Duodenal mucosa (tissue), 2 donors: ENCODE results near the gene TPPP.

Experiments used
- H3K27ac ChIP-seq: one replicate; pipeline ENCODE4 v1.7.0; 2013; ENCODE audit warnings: low read depth, low read length
- H3K27me3 ChIP-seq, 2 donors: one replicate each; pipeline ENCODE4 v1.7.0; 2013; ENCODE audit warnings: low read length in 2 of 2, control low read depth in 1 of 2; ENCODE audit not compliant: insufficient read depth in 2 of 2, control insufficient read depth in 1 of 2
- H3K36me3 ChIP-seq, 2 donors: one replicate each; pipeline ENCODE4 v1.7.0; 2013; ENCODE audit warnings: low read length in 2 of 2, control low read depth in 1 of 2; ENCODE audit not compliant: insufficient read depth in 2 of 2, control insufficient read depth in 1 of 2
- H3K4me1 ChIP-seq, 2 donors: one replicate each; pipeline ENCODE4 v1.7.0; 2013; ENCODE audit warnings: low read length in 2 of 2, control low read depth in 1 of 2; ENCODE audit not compliant: insufficient read depth in 2 of 2, control insufficient read depth in 1 of 2
- H3K4me3 ChIP-seq, 2 donors: one replicate each; pipeline ENCODE4 v1.7.0; 2013; ENCODE audit warnings: low read length in 2 of 2, low read depth in 1 of 2
- H3K9ac ChIP-seq, 2 donors: one replicate each; pipeline ENCODE4 v1.7.0; 2013; ENCODE audit warnings: low read length in 2 of 2, low read depth in 1 of 2
- H3K9me3 ChIP-seq, 2 donors: one replicate each; pipeline ENCODE4 v1.7.0; 2013; ENCODE audit warnings: low read length in 2 of 2, control low read depth in 1 of 2; ENCODE audit not compliant: control insufficient read depth in 1 of 2

TPPP gene

DNA sequence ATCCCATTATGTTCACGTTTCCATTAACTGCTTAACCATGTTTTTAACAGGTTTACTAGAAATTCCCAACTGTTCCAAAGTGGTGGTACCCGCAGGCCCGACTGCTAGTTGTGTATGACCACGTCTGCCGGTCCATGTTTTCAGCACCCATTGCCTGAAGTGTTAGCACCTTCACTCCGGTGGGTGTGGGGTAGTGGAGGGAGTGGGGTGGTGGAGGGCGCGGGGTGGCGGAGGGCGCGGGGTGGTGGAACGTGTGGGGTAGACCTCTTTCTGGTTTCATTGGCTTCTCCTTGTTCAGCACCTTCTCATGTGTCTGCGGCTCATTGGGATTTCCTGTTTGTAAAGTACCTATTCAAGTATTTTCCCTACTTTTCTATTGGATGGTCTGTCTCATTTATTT, 37.7 kb downstream of the TPPP start:
- Histone ChIP-seq H3K4me3 (no peak overlapping the region), H3K36me3 (peaks cover 8 to 38% of the 10 kb centered on the region in 2 donors), H3K9me3 (peaks cover 0 to 4% of the 10 kb centered on the region in 2 donors)

DNA sequence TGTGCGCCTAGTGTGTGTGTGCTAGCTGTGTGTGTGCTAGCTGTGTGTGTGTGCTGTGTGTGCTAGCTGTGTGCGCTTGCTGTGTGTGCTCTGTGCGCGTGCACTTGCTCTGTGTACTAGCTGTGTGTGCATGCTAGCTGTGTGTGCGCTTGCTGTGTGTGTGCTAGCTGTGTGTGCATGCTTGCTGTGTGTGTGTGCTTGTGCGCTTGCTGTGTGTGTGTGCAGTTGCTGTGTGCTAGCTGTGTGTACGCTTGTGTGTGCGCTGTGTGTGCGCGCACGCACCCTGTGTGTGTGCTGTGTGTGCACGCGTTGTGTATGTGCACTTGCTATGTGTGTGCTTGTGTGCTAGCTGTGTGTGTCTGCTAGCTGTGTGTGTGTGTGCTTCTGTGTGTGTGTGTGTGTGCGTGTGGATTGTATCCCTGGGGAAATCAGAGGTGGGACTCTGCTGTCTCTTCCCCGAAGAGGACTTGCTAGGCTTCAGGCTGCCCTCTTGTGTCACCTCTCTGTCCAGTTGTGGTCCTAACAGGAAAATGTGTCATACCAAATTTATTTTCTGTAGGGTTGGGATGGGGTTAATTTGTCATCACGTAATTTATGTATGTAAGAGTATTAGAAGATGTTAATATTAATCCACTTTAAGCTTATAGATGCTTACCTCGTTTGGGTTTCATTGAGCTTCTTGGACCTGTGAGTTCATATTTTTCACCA, 38.9 kb downstream of the TPPP start:
- H3K4me1 ChIP-seq = no peaks in the 10 kb centered on the region
- peaks cover 6 to 29% of the 10 kb centered on the region in 2 donors for H3K36me3 ChIP-seq
- H3K27me3 ChIP-seq = no peaks in the 10 kb centered on the region
- no peak overlapping the region for H3K4me3 ChIP-seq
- H3K9ac ChIP-seq = peak overlapping the region in 1 of 2 donors; percentile 3
- peaks cover 0 to 4% of the 10 kb centered on the region in 2 donors for H3K9me3 ChIP-seq
- H3K27ac ChIP-seq = no peak overlapping the region

More for the DNA sequence above, 37.7 kb downstream of the TPPP start:
- no peaks in the 10 kb centered on the region for H3K4me1 ChIP-seq
- H3K27ac ChIP-seq = no peak overlapping the region
- H3K9ac ChIP-seq = no peak overlapping the region
- H3K27me3 ChIP-seq = no peaks in the 10 kb centered on the region

DNA sequence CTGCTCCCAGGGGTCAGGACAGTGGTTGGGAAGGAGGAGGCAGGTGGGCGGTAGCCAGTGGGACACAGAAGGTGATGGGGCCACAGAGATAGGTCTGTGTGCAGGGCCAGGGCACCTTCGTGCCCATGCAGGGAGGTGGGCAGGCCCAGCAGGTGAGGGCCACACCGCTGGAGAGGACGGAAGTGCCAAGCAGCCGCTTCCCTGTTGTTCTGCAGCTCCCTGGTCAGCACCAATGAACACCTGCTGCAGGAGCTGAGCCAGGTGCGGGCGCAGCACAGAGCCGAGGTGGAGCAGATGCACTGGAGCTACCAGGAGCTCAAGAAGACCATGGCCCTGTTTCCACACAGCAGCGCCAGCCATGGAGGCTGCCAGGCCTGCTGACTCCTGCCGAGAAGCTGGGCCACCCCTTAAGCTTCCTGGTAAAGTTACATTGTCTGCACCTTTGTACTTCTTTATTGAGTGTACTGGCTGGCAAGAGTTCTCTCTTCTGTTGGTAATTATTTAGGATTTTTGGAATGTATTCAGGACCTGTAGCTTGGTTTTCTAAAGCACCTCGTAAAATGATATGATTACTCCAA, 40.3 kb downstream of the TPPP start:
- Histone ChIP-seq H3K27ac (no peak overlapping the region), H3K9me3 (peaks cover 0 to 4% of the 10 kb centered on the region in 2 donors), H3K9ac (no peak overlapping the region), H3K27me3 (no peaks in the 10 kb centered on the region), H3K4me3 (no peak overlapping the region), H3K36me3 (peaks cover 8 to 30% of the 10 kb centered on the region in 2 donors), H3K4me1 (no peaks in the 10 kb centered on the region)

DNA sequence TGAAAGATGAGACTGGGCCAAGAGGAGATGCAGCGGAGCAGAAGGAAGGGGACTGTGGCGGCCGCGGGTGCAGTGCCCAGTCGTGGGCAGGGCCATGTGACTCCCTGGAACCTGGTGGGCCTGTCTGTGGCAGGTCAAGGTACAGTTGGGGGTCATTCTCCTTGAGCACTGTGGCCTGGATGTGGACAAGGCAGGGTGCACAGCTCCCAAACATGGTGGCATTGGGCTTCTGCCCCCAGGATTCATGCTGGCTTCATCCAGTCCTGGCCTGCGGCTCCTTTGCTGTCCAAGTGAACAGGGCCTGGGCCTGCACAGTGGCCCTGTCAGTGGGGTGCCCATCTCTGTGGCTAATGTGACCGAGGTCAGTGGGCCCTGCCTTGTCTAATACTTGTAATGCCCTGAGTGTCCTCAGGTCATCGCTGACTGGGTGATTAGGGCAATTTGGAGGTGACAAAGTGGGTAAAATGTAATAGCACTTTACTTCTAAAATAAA, 41.1 kb downstream of the TPPP start:
- Histone ChIP-seq H3K9ac (no peak overlapping the region), H3K36me3 (peaks cover 15 to 30% of the 10 kb centered on the region in 2 donors), H3K27ac (no peak overlapping the region)

DNA sequence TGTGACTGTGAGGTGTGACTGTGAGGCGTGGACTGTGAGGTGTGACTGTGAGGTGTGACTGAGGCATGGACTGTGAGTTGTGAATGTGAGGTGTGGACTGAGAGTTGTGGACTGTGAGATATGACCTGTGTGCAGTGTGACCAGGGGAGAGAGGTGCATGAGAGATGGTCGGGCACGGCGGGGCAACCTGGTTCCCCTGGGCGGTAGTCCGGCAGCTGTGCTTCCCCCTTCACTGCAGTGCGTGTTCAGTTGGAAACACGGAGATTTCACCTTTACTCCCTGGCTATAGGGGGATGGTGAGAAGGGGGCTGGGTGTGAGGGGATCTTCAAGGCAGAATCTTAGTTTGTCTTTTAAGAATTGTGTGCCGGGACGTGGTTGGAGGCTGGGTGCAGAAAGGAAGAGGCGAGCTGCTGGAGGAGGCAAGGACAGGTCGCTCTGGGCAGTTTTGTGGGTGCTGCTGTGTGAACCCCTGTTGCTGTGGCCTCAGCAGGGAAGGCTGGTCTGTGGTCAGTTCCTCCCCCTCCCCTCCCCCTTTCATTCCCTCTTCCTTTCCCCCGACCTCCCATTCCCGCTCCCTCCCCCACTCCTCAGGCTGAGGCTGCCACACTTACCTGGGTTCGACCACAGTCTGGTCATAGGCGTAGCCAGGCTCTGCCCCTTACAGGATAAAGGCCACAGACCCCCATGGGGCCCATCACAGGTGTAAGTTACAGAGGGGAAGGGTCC, 41.7 kb downstream of the TPPP start:
- H3K27ac ChIP-seq = no peak overlapping the region

More for the DNA sequence above, 41.1 kb downstream of the TPPP start:
- H3K9me3 ChIP-seq = peaks cover 0 to 4% of the 10 kb centered on the region in 2 donors
- H3K4me1 ChIP-seq = no peaks in the 10 kb centered on the region
- no peaks in the 10 kb centered on the region for H3K27me3 ChIP-seq
- H3K4me3 ChIP-seq = no peak overlapping the region

DNA sequence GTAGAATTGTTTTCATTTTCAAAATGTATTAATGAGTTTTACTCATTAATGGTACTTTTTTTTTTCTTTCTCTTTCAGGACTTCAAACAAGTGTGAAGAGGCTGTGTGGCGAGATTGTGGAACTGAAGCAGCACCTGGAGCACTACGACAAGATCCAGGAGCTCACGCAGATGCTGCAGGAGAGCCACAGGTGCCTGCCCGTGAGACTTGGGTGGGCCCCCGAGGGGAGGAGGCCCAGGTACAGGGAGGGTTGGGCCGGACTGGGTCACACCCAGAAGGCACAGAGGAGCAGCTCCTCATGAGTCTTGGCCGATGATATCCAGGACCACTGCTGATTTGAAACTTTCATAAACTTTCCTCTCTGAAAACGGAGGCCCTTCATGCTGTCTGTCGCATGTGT, 45.4 kb downstream of the TPPP start:
- no peak overlapping the region for H3K9ac ChIP-seq
- no peaks in the 10 kb centered on the region for H3K27me3 ChIP-seq
- peaks cover 0 to 4% of the 10 kb centered on the region in 2 donors for H3K9me3 ChIP-seq
- no peaks in the 10 kb centered on the region for H3K4me1 ChIP-seq
- no peak overlapping the region for H3K27ac ChIP-seq
- no peak overlapping the region for H3K4me3 ChIP-seq
- H3K36me3 ChIP-seq = peaks cover 20 to 35% of the 10 kb centered on the region in 2 donors

More for the DNA sequence above, 41.7 kb downstream of the TPPP start:
- peaks cover 0 to 4% of the 10 kb centered on the region in 2 donors for H3K9me3 ChIP-seq
- H3K27me3 ChIP-seq = no peaks in the 10 kb centered on the region
- H3K4me1 ChIP-seq = no peaks in the 10 kb centered on the region
- H3K36me3 ChIP-seq = peaks cover 20 to 30% of the 10 kb centered on the region in 2 donors
- no peak overlapping the region for H3K4me3 ChIP-seq
- H3K9ac ChIP-seq = no peak overlapping the region

DNA sequence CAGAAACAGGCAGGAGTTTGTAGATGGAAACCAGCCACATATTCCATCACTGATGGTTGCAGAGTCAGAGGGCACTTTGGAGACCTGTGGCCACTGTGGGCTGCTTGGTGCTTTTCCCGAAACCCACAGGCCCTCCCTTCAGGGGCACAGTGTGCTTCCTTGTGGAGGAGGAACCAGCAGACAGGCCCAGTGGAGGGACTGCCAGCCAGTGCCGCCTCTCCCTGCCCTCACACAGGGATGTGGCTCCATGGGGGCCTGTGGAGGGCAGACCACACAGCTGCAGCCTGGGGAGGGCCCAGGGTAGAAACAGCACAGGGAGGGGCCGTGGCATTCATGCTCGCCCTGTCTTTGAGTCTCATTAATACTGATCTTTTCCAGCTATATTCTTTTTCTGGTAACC, 45.8 kb downstream of the TPPP start:
- Histone ChIP-seq H3K9me3 (peaks cover 0 to 4% of the 10 kb centered on the region in 2 donors), H3K9ac (no peak overlapping the region), H3K4me1 (no peaks in the 10 kb centered on the region), H3K4me3 (no peak overlapping the region), H3K27ac (no peak overlapping the region), H3K27me3 (no peaks in the 10 kb centered on the region), H3K36me3 (peaks cover 20 to 36% of the 10 kb centered on the region in 2 donors)

DNA sequence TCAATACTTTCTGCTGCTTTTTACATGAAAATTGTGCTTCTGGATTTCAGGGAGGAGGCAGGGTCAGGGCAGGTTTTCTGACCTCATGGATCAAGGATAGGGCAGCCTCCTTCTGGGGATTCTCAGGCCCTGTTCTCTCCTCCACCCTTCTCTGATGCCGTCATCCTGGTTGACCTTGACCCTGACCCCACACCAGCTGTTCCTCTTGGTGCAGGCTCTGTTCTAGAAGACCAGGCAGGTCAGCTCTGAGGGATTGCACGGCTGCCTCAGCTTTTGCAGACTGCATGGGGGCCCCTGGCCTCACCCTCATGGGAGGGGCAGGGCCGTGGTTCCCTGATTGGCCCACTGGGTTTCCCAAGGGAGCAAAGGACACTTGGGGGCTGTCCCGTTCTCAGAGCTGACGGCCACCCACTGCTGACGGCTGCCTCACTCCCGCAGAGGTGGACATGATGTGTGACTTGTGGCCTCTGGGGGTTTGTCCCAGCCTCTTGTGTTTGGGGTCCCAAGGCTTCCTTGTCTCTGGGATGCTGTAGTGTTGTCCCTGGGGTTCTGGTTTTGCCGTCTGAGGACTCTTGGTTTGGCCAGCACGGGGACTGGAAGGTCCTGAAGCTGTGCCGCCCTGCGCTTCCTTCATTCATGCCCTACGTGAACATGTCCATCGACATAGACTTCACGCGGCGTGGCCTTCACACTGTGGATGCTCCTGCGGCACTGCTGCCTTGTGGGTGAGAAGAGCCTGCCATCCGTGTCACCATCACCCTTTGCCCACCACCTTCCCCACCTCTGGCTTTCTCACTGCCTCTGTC, 46.6 kb downstream of the TPPP start:
- H3K27ac ChIP-seq = no peak overlapping the region
- no peak overlapping the region for H3K9ac ChIP-seq
- H3K27me3 ChIP-seq = no peaks in the 10 kb centered on the region
- peaks cover 0 to 4% of the 10 kb centered on the region in 2 donors for H3K9me3 ChIP-seq
- peaks cover 15 to 37% of the 10 kb centered on the region in 2 donors for H3K36me3 ChIP-seq
- H3K4me3 ChIP-seq = no peak overlapping the region
- H3K4me1 ChIP-seq = no peaks in the 10 kb centered on the region

DNA sequence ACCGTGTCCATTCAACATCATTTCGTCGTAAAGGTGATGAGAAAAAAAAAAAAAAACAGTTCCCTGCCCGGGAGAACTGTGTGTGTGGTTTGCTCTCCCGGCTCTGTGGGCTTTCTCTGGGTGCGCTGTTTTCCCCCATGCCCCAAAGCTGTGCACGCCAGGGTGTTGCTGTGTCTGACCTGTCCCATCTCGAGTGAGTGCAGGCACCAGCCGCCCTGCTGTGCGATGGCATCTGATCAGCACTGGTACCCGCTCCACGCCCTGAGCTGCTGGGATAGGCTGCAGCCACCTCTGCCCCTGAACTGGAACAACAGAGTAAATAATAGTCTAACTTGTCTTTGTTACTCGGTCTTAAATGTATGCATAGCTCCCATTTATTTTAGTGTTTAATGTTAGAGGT, 47.7 kb downstream of the TPPP start:
- no peak overlapping the region for H3K9ac ChIP-seq
- H3K27me3 ChIP-seq = no peaks in the 10 kb centered on the region
- H3K9me3 ChIP-seq = no peaks in the 10 kb centered on the region
- no peak overlapping the region for H3K27ac ChIP-seq
- H3K36me3 ChIP-seq = peaks cover 19 to 49% of the 10 kb centered on the region in 2 donors
- H3K4me3 ChIP-seq = no peak overlapping the region
- H3K4me1 ChIP-seq = no peaks in the 10 kb centered on the region
